ENCODE data around the gene LHX4.

The LHX4 gene

GRCh38 chr1:180282401-180283044 is 52.5 kb downstream of the LHX4 start:
- ChIA-PET CTCF (interaction anchor here (1.1 to 2.4 kb wide), 2 partner anchors 30 to 196 kb away, joined by 6 to 15 read pairs; no protein-coding TSS in a partner anchor), POLR2A (interaction anchor here (0.9 kb wide), 1 partner anchor 9 kb away, joined by 4 read pairs; no protein-coding TSS in a partner anchor)
- H3K4me3 ChIP-seq (ENCODE audit: low read depth, low read length): no peak overlapping the region
- no peak for TF ChIP-seq CTCF (IDR thresholded peaks at IDR 0.05; ENCODE audit: insufficient read depth, low read length, missing control alignments)
- DNase-seq (ENCODE audit: low read depth, low spot score): no peak

- ChIA-PET POLR2A (interaction anchor here (0.9 kb wide), 1 partner anchor 9 kb away, joined by 4 read pairs; no protein-coding TSS in a partner anchor), CTCF (interaction anchor here (1.1 to 2.4 kb wide), 2 partner anchors 30 to 195 kb away, joined by 6 to 15 read pairs; no protein-coding TSS in a partner anchor)
- no peak for DNase-seq (ENCODE audit: low read depth, low spot score)
- no peak for TF ChIP-seq CTCF (IDR thresholded peaks at IDR 0.05; ENCODE audit: insufficient read depth, low read length, missing control alignments)
- no peak overlapping the region for H3K4me3 ChIP-seq (ENCODE audit: low read depth, low read length)
These were observed 53.0 kb downstream of the LHX4 start for GRCh38 chr1:180283098-180283497.

- H3K4me3 ChIP-seq (ENCODE audit: low read depth, low read length): no peak overlapping the region
- DNase-seq (ENCODE audit: low read depth, low spot score): no peak
- TF ChIP-seq CTCF (IDR thresholded peaks at IDR 0.05; ENCODE audit: insufficient read depth, low read length, missing control alignments): no peak
- POLR2A ChIA-PET: no interaction called here
- CTCF ChIA-PET: interaction anchor here (1.4 to 2.5 kb wide), 3 partner anchors 16 to 130 kb away, joined by 3 to 10 read pairs (median 4); no protein-coding TSS in a partner anchor
These were observed 56.4 kb downstream of the LHX4 start for GRCh38 chr1:180286417-180286816.

GRCh38 chr1:180287988-180288705 is 58.1 kb downstream of the LHX4 start:
- DNase-seq (ENCODE audit: low read depth, low spot score): no peak
- CTCF ChIA-PET: interaction anchor here (1.0 to 2.5 kb wide), 2 partner anchors 35 to 194 kb away, joined by 3 to 10 read pairs; no protein-coding TSS in a partner anchor

GRCh38 chr1:180288940-180289339 is 58.9 kb downstream of the LHX4 start:
- H3K4me3 ChIP-seq (ENCODE audit: low read depth, low read length): no peak overlapping the region
- DNase-seq (ENCODE audit: low read depth, low spot score): no peak
- ChIA-PET POLR2A (no interaction called here), CTCF (no interaction called here)
- TF ChIP-seq CTCF (IDR thresholded peaks at IDR 0.05; ENCODE audit: insufficient read depth, low read length, missing control alignments): no peak

More at GRCh38 chr1:180287988-180288705, 58.1 kb downstream of the LHX4 start:
- POLR2A ChIA-PET: no interaction called here
- no peak for TF ChIP-seq CTCF (IDR thresholded peaks at IDR 0.05; ENCODE audit: insufficient read depth, low read length, missing control alignments)
- H3K4me3 ChIP-seq (ENCODE audit: low read depth, low read length): no peak overlapping the region
